DMS153 treated with DMSO at 0.1 percent for 48 hours (cell line): Measurements from ENCODE around the gene TMEM259.

ENCODE experiments used
- DNase-seq: peaks from one replicate; lab custom pipeline; 2025; ENCODE audit not compliant: unreplicated experiment; lab: John Stamatoyannopoulos, UW

The TMEM259 gene

DNA sequence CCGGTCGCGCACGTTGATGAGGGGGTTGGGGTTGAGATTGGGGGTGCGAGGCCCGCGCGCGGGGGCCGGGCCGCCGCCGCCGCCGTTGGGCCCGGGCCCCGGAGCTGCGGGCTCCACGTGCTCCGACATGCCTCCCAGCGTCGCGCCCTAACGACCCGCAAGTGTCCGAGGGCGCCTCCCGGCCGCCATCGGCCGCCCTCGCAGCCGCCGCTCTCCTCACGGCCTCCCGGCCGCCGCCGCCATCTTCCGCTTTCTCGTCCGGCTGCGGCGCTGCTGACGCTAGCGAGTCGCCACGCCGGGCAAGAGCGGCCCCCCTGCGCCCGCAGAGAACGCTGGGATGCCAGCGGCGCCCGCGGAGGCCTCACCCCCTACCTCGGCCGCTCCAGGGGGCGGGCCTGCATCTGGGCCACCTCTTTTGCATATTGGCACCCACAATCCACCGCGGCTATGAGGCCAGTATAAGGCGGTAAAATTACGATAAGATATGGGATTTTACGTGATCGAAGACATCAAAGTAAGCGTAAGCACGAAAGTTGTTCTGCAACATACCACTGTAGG is at the start of gene TMEM259:
Gene TMEM259, minus strand, starts transcription at position 256 of the 558 bp plus-strand sequence. Its CDS starts 127 bp downstream, at position 129.
- peak; percentile 61 for DNase-seq

DNA sequence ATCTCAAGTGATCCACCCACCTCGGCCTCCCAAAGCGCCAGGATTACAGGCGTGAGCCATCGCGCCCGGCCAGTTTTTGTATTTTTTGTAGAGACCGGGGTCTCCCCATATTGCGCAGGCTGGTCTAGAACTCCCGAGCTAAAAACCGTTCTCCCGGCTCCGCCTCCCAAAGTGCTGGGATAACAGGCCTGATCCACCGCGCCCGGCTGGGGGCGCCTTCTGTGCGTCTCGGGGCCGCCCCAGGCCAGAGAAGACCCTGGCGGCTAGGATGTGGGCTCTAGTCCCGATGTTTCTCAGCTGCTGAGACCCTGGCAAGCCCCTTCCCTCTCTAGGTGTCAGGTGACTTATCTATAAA is 49.6 kb upstream of the TMEM259 start:
- DNase-seq = no peak

DNA sequence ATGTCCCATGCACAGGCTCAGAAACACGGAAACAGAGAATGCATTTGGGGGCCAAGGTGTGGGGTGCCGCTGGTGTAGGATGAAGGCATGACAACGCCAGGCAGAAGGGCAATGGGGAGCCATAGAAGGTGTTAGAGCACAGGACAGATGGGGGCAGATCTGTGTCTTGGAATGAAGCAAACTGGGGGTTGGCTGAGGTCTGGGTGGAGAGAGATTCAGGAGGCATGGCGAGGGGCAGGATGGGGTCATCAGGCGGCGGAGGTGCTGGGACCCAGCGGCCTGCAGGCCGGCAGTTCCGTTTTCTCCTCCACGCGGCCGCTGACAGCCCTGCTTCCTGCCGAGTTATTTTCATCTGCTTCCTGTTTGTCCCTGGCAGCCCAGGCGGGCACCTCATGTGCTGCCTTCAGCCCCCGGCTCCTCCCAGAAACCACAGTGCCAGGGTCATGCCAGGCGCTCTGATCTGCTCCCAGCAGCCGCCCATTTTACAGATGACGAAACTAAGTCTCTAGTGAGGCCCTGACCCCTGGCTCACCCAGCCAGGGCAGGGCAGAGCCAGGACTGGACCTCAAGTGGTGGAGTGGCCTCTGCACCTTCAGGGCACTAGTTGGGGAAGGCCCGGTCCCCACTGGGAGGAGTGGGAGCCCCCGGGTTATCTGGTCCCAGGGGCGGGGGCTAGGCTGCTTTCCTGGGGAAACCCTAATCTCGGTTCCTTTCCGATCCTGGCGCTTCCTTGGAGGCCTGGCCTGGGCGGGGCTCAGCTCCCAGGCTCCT is 48.3 kb upstream of the TMEM259 start:
- no peak for DNase-seq

DNA sequence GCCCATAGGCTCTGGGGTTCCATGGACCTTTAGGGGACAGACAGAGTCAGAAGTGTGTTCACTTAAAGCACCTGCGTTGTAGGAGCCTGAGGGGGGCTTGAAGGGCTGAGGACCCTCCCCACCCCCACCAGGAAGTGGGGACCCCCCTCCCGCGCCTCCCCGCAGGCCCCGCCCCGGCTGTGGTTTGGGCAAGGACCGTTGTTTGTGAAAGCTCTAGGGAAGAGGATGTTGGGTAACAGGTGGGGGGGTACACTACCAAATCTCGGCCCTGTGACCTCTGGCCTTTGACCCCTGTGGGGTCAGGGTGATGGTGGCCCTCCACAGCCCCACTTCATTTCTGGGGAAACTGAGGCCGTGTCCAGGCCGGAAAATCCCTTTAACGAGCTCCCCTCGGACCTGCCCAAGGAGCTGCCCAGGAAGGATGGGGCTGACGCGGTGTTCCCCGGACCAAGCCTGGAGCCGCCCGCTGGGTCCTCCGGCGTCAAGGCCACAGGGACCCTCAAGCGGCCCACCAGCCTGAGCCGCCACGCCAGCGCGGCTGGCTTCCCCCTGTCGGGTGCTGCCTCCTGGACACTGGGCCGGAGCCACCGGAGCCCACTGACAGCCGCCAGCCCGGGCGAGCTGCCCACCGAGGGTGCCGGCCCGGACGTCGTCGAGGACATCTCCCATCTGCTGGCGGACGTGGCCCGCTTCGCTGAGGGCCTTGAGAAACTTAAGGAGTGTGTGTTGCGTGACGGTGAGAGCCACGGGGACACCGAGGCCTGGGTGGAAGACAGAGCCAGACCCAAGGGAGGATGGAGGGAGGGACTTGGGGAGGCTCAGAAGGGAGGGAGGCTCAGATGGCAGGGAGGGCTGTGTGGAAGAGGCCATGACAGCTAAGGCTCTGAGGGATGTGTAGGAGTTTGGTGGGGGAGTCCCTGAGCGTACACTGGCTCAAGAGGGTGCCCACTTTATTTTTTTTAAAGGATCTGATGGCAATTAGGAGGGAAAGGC is 47.4 kb upstream of the TMEM259 start:
- DNase-seq = no peak

DNA sequence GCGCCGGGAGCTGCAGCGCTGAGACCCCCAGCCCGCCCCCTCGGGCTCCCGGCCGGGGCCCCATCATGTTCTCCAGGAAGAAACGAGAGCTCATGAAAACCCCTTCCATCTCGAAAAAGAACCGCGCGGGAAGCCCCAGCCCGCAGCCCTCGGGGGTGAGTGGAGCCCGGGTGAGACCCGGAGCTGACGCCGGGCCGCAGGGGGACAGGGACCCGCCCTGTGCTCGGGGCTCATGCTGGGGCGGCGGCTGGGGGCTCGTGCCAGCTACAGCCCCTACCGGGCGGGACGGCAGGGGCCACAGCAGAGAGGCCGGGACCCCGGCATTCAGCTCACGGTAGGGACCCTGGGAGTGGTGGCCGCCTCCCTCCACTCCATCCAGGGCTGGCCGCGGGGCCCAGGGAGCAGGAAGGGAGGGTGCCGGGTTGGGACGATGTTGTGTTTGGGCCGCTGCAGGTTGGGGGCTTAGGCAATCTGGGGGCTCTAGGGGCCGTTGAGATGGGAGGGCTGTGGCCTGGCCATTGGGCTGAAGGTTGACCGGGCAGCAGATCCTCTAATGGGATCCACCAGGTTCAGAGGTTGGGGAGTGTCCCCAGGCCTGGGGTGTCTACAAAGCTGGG is 46.5 kb upstream of the TMEM259 start:
- no peak for DNase-seq

DNA sequence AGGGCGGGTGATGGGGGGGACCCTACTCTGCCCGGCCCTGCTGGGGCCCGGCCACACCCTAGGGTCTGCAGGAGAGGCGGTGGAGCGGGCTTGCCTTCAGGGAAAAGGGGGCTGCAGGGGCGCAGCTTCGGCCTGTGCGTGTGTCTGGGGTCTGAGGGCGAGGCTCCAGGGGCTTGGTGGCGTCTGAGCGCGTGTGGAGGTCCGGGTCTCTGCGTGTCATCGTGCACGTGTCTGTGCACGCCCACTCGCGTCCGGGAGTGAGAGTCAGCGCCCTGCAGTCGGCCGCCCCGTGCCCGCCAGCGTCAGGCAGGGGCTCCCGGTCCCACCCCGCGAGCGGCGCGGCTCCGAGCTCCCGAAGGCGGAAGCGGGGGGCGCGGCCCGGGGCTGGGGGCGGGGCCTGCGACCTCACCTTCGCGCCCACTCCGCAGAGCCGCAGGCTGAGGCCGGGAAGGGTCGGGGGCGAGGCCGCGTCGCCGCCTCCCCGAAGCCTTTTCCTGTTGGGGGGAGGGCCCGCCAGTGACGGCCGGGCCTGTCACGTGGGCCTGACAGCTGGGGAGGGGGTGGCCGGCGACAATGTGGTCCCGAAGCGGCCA is 45.9 kb upstream of the TMEM259 start, which contains the start of gene ARHGAP45:
Gene ARHGAP45, plus strand, starts transcription at position 420 of the 593 bp plus-strand sequence. CDS start 239 bp downstream, outside the sequence.
- DNase-seq = no peak

DNA sequence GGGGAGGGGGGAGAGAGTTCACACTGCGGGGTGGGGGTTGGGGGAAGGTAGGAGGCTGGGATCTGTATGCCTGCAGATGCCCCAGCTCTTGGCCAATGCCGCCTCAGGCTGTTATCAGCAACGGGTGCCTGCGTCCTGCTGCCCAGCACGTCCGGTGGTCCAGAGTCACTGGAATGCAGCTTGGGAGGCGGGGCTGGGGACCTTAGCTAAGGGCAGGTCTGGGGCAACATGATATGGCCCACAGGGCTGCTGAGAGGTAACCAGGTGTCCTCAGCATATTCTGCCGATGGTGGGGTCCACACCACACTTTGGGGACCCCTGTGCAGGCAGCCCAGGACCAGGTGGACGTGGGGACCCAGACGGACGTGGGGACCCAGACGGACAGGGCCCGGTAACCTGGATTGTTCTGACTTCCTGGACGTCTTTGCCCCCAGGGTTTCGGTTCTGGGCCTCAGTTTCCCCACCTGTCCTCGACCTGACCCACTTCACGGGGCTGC is 45.4 kb upstream of the TMEM259 start:
- no peak for DNase-seq

DNA sequence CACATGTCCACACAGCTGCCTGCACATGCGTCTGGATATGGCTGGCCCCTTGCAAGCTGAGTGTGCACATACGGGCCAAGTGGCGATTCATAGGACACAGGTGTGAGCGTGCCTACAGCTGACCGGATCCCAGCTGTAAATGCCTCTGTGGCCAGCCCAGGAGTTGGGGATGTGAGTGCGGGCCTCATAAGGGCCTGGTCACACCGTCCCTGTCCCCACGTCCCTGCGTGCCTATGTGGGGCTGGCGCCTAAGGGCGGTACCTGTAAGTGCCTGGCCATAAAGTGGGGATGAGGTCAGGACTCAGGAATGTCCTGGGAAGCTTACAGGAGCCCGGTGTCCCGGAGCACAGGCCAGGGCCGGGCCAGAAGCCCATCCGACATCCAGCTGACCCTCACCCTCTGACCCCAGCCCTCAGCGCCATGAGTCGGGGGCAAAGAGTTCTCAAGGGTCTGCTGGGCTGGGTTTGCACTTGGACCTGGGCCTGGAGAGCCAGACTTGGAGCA is 44.7 kb upstream of the TMEM259 start:
- DNase-seq = no peak

DNA sequence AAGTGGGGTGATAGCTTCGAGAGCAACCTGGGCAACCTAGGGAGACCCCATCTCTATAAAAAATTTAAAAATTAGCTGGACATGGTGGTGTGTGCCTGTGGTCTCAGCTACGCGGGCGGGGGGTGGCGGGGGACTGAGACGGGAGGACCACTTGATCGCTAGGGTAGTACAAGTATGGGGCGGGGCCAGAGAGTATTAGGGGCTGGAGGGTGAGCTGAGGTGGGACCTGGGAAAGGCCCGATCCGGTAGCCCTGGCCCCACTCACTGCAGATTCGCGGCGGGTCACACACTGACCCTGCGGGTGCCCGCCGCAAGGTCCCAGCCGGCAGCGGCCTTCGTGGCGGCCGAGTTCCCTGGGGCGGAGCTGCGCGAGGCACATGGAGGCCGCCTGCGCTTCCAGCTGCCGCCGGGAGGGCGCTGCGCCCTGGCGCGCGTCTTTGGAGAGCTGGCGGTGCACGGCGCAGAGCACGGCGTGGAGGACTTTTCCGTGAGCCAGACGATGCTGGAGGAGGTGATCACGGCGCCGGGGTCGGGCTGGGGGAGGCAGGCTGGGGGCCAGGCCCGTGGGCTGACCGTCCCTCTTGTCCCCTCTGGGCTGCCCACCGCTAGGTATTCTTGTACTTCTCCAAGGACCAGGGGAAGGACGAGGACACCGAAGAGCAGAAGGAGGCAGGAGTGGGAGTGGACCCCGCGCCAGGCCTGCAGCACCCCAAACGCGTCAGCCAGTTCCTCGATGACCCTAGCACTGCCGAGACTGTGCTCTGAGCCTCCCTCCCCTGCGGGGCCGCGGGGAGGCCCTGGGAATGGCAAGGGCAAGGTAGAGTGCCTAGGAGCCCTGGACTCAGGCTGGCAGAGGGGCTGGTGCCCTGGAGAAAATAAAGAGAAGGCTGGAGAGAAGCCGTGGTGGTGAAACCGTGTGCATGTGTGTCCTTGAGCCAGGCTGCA is 44.0 kb upstream of the TMEM259 start:
- DNase-seq = no peak

DNA sequence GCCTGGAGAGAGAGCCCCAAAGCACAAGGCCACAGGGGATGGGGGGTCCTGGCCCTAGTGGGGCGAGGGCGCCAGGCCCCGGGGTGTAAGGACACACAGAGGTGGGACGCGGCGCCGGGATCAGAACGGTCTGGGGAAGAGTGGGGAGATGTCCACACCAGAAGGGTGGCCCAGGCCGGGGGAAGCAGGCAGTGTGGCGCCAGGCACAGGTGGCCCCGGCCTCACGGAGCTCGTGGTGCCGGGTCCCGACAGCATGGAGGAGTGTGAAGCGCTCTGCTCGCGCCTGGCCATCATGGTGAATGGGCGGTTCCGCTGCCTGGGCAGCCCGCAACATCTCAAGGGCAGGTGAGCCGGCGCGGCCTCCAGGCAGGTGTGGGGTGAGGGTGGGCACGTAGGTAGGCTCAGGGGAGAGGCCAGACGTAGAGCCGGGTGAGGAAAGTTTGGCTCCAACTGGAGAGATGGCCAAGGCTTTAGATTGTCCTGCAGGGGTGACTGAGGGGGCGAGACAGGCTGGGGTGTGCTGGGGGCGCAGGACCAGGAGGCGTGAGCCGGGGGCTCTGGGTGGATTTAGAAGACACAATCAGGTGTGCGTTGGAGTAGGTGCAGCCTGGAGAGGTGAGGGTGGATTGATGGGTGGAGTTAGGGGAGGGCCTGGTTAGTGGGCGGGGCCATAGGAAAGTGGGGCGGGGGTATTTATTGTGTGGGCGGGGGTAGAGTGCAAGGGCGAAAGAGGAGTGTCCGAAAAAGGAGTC is 43.2 kb upstream of the TMEM259 start:
- no peak for DNase-seq

DNA sequence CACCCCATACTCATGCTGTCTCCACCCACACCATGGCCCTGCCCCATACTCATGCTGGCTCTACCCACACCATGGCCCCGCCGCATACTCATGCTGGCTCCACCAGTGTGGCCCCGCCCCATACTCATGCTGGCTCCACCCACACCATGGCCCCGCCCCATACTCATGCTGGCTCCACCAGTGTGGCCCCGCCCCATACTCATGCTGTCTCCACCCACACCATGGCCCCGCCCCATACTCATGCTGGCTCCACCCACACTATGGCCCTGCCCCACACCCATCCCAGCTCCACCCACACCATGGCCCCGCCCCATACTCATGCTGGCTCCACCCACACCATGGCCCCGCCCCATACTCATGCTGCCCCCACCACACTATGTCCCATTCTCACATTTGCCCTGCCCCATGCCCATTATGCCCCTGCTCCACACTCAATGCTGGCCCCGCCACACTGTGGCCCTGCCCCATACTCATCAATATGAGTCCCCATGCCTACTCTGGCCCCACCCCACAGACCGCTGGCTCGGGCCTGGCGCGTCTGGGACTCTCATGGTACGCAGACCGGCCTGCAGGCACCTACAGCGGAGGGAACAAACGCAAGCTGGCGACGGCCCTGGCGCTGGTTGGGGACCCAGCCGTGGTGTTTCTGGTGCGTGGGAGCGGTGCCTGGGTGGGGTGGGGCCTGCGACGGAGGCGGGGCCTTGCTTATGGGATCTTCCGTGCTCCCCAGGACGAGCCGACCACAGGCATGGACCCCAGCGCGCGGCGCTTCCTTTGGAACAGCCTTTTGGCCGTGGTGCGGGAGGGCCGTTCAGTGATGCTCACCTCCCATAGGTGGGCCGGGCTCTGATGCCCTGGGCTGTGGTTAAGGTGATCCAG is 42.3 kb upstream of the TMEM259 start:
- DNase-seq = no peak

DNA sequence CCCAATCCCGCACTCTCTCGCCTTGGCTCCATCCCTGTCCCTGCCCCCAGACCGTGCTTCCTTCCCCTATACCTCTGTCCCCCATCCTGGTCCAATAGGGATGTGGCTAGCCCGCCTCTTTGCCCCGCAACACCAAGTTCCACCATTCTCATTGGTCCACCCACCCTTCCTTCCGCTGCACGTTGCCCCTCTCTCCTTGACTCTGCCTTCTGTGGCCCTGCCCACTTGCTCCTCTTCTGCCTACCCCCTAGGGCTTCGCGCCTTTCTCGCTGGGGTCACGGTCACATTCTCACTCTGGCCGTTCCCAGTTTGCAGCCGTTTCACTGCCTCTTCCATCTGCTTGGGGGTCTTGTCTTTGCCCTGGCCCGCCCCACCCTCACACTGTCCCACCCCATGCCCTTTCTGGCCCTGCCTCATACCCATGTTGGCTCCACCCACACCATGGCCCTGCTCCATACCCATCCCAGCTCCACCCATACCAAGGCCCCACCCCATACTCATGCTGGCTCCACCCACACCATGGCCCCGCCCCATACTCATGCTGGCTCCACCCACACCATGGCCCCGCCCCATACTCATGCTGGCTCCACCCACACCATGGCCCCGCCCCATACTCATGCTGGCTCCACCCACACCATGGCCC is 41.6 kb upstream of the TMEM259 start:
- DNase-seq = no peak

DNA sequence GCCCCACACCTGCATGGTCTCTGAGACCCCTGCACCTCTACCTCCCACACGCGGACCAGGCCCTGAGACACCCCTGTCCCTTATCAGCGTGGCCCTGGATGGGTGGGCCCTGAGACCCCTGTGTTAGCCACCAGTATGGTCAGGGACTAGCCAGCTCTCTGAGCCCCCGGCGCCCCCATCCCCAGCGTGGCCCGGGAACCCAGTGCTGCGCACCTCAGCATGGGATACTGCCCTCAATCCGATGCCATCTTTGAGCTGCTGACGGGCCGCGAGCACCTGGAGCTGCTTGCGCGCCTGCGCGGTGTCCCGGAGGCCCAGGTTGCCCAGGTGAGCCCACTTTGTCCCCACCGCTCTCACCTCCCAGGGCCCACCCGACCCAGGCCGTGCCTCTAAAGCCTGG is 41.1 kb upstream of the TMEM259 start:
- DNase-seq = no peak

DNA sequence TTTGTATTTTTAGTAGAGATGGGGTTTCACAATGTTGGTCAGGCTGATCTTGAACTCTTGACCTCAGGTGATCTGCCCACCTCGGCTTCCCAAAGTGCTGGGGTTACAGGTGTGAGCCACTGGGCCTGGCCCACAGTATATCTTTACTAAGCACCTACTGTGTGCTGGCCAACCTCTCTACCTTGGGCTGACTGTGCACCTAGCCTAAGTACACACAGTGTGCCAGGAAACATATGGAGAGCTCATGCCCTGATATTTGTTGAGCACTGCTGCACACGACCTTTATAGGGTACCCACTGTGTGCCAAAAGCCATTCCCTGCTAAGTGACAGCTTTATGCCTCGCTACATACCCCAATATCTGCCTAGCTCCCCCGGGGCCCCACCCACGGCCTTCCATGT is 39.8 kb upstream of the TMEM259 start:
- DNase-seq = no peak

DNA sequence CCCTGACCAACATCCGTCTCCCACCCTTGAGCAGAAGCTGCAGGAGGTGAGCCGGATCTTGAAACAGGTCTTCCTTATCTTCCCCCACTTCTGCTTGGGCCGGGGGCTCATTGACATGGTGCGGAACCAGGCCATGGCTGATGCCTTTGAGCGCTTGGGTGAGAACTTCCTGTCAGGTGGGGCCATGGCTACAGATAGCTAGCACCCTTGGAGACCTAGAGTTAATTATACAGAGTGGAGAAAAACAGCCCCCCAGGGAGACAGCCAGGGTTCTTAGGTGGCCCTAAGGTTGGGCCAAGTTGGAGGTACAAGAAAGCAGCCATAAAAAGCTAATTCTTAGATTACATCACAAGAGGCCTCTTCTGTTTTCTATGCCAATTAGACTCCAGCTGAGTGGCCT is 37.2 kb upstream of the TMEM259 start:
- no peak for DNase-seq

DNA sequence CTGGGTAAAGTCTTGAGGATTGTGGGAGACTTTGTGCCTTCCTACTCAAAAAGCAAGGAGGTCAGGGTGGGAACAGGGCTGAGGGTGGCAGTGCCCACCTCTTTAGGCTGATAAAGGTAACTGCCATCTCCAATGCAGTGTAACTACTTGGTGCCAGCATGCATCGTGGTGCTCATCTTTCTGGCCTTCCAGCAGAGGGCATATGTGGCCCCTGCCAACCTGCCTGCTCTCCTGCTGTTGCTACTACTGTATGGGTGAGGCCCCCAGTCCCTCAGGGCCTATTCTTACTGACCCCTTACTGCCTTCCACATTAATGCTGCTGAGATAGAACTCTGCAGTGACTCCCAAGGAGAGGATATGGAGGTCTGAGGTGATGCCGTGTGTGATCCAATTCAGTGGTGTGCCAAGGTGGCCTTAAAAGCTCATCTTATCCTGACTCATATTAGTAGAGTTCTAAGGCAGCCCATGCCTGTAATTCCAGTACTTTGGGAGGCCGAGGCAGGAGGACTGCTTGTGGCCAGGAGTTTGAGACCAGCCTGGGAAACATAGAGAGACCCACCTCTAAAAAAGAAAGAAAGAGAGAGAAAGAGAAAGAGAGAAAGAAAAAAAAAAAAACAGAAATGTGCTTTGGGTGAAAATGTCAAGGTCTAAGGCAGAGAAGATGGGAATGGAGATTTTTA is 36.4 kb upstream of the TMEM259 start:
- DNase-seq = no peak
